SIG-M5 treated with dmso at 0.1 percent for 504 hours (cell line): ENCODE data around the gene ZNF443.
"Not testable (repeated sequence)": the region's sequence is repeated elsewhere in the genome, so short reads cannot be mapped to it uniquely, and the experiment has no call there.

Source experiments
- DNase-seq: peaks from one replicate; lab custom pipeline; 2025; ENCODE audit not compliant: unreplicated experiment; lab: John Stamatoyannopoulos, UW

The ZNF443 gene

GRCh38 chr19:12425236-12425887 is 15.5 kb downstream of the ZNF443 start:
- no peak for DNase-seq

GRCh38 chr19:12417273-12417672 is 23.5 kb downstream of the ZNF443 start:
- DNase-seq: not testable (repeated sequence)

DNA sequence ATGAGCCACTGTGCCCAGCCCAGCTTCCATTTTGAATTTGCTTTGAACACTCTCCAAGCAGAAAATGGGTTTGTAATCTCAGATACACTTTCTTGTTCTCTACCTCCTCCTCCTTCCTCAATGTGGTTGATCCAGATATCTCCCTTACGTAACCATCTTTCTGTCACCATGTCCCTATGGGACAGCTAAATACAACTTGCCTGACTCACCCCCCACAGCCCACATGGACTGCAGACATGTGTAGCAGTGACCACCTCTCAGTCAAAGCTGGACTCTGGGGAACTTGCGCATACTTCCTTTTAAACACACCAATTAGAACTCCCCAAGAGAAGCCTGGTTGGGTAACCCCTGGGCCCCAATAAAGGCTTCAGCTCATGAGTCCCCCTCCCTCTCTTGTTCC is 28.9 kb downstream of the ZNF443 start:
- no peak for DNase-seq

GRCh38 chr19:12400633-12401502 is 40.0 kb downstream of the ZNF443 start, which contains the start of gene ZNF799:
TSS of gene ZNF799 (minus strand) at chr19:12401271. CDS start at chr19:12401070, 201 bp downstream.
- DNase-seq: peak; percentile 93

- DNase-seq: not testable (repeated sequence)
Measured at GRCh38 chr19:12399901-12400632, 40.8 kb downstream of the ZNF443 start.

GRCh38 chr19:12391148-12391547 is 49.7 kb downstream of the ZNF443 start:
- DNase-seq: not testable (repeated sequence)

- not testable (repeated sequence) for DNase-seq
Measured at GRCh38 chr19:12386365-12386764, 54.5 kb downstream of the ZNF443 start.

DNA sequence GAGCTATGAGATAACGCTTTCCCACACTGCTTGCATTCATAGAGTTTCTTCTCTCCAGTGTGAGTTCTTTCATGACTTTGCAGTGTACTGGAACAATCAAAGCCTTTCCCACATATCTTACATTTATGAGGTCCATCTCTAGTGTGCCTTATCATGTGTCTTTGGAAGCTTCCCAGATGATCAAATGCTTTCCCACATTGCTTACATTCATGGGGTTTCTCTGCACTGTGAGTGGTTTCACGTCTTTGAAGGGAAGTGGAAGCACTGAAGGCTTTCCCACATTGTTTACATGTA is 60.4 kb downstream of the ZNF443 start:
- no peak for DNase-seq

GRCh38 chr19:12379732-12380443 is 60.9 kb downstream of the ZNF443 start:
- no peak for DNase-seq
